ENCODE data around the gene NAP1L1. TPM values are rescaled to one million over a fixed set of nuclear protein-coding genes. Genes with fewer than 3 reads are reported as not detected.
A peak's percentile ranks its signal among the peaks of the same experiment; 100 is the strongest.

NAP1L1 gene
- total and polyA plus RNA-seq, 2 experiments from 2014 or later = 658 to 996 TPM

GRCh38 chr12:76072568-76072967, 11.9 kb downstream of the NAP1L1 start (continued):
- no peak for TF ChIP-seq CTCF (conservative IDR thresholded peaks at IDR 0.05; ENCODE audit: low read depth in 2 of 2)
- TF ChIP-seq POLR2AphosphoS5 (IDR thresholded peaks at IDR 0.05; ENCODE audit: low read depth) = no peak
- no peak for TF ChIP-seq ZNF462 (CRISPR knock-in tag; IDR thresholded peaks at IDR 0.05)
- TF ChIP-seq JUNB (IDR thresholded peaks at IDR 0.05; ENCODE audit: unreplicated experiment) = no peak

GRCh38 chr12:76069339-76069738, 15.1 kb downstream of the NAP1L1 start:
- Mint-ChIP-seq H3K9me3 (no peaks in the 10 kb centered on the region), H3K27me3 (ENCODE audit: insufficient read depth, low read depth, poor library complexity) (peaks cover 4% of the 10 kb centered on the region), H3K27ac (no peak overlapping the region), H3K36me3 (ENCODE audit: low read depth) (peaks cover 84% of the 10 kb centered on the region), H3K4me1 (peaks cover 58% of the 10 kb centered on the region), H3K4me3 (no peak overlapping the region)
- peak; percentile 27 for DNase-seq (ENCODE audit: low spot score)
- no peaks in the 10 kb centered on the region for H3F3A ChIP-seq (replicated peaks; ENCODE audit: low read depth)
- ATAC-seq = peak; percentile 84
- no peak overlapping the region for H3K4me3 ChIP-seq
- H3K9me2 ChIP-seq (ENCODE audit: insufficient read depth) = no peaks in the 10 kb centered on the region
- H3K4me2 ChIP-seq = no peak overlapping the region
- no peak overlapping the region for H2AFZ ChIP-seq
- peaks cover 100% of the 10 kb centered on the region for H3K79me2 ChIP-seq (replicated peaks; ENCODE audit: insufficient read depth)
- H3K27ac ChIP-seq (ENCODE audit: low read depth) = no peak overlapping the region
- H3K4me1 ChIP-seq (ENCODE audit: insufficient read depth) = peaks cover 54% of the 10 kb centered on the region
- no peaks in the 10 kb centered on the region for H3K27me3 ChIP-seq (ENCODE audit: insufficient read depth)
- H4K20me1 ChIP-seq (replicated peaks; ENCODE audit: insufficient read depth) = peaks cover 71% of the 10 kb centered on the region
- H3K36me3 ChIP-seq (ENCODE audit: insufficient read depth) = peaks cover 21% of the 10 kb centered on the region; the same call in 1 of the 2 replicates
- TF ChIP-seq ZNF114 (CRISPR knock-in tag; IDR thresholded peaks at IDR 0.05) (no peak), ZNF331 (CRISPR knock-in tag; IDR thresholded peaks at IDR 0.05; ENCODE audit: low read depth) (no peak), EZH2phosphoT487 (IDR thresholded peaks at IDR 0.05; ENCODE audit: unreplicated experiment) (no peak), STAT1 (IDR thresholded peaks at IDR 0.05; ENCODE audit: unreplicated experiment) (no peak), CREB1 (CRISPR knock-in tag; IDR thresholded peaks at IDR 0.05; ENCODE audit: low read depth) (no peak), CTCF (conservative IDR thresholded peaks at IDR 0.05; ENCODE audit: low read depth in 2 of 2) (no peak), JUNB (IDR thresholded peaks at IDR 0.05; ENCODE audit: unreplicated experiment) (no peak), POLR2AphosphoS5 (IDR thresholded peaks at IDR 0.05; ENCODE audit: low read depth) (no peak), EZH2 (IDR thresholded peaks at IDR 0.05; ENCODE audit: low read depth, unreplicated experiment) (no peak)
